GM12865 (cell line): ENCODE data around the gene GUCA2B.

Source experiments
- DNase-seq: peaks from one replicate; pipeline ENCODE4 v3.0.0; 2010; ENCODE audit warnings: low read depth
- H3K4me3 ChIP-seq: 2 replicates; pipeline ENCODE4 v1.5.1; 2011; ENCODE audit warnings: mild to moderate bottlenecking, low read depth, low read length, control low read depth
- TF ChIP-seq, protein P1 (sequence below): IDR thresholded peaks from 2 replicates; pipeline ENCODE4 v1.5.1; 2011; ENCODE audit warnings: low read length, control low read depth, low read depth, inconsistent platforms; ENCODE audit not compliant: insufficient read depth; ENCODE audit errors: missing control alignments

The GUCA2B gene

DNA sequence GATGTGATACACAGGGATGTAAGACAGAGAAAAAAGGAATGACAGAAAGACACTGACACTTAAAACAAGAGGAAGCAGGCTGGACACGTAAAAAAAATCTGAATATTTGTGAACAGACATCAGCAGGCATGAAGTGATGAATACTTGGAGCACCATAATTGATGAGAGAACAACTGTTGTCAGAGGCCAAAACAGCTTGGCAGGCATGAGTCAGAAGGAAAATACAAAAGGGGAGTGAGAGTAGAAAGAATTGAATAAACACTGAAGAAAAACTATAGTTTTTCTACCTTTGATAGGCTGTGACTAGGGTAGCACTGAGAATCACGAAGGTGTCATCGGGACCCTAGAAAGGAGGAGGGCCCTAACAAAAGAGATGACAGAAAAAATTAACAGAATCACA, 32.9 kb downstream of the GUCA2B start:
- no peak overlapping the region for H3K4me3 ChIP-seq
- no peak for DNase-seq
- TF ChIP-seq, protein P1, sequence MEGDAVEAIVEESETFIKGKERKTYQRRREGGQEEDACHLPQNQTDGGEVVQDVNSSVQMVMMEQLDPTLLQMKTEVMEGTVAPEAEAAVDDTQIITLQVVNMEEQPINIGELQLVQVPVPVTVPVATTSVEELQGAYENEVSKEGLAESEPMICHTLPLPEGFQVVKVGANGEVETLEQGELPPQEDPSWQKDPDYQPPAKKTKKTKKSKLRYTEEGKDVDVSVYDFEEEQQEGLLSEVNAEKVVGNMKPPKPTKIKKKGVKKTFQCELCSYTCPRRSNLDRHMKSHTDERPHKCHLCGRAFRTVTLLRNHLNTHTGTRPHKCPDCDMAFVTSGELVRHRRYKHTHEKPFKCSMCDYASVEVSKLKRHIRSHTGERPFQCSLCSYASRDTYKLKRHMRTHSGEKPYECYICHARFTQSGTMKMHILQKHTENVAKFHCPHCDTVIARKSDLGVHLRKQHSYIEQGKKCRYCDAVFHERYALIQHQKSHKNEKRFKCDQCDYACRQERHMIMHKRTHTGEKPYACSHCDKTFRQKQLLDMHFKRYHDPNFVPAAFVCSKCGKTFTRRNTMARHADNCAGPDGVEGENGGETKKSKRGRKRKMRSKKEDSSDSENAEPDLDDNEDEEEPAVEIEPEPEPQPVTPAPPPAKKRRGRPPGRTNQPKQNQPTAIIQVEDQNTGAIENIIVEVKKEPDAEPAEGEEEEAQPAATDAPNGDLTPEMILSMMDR: no peak

- TF ChIP-seq, protein P1: no peak
- H3K4me3 ChIP-seq: no peak overlapping the region
- DNase-seq: no peak
Measured at GRCh38 chr1:42189931-42190853, 37.0 kb downstream of the GUCA2B start.

GRCh38 chr1:42191319-42191718, 38.1 kb downstream of the GUCA2B start:
- no peak overlapping the region for H3K4me3 ChIP-seq
- no peak for DNase-seq
- TF ChIP-seq, protein P1: no peak

- no peak for DNase-seq
- TF ChIP-seq, protein P1: no peak
- H3K4me3 ChIP-seq: no peak overlapping the region
Measured at GRCh38 chr1:42192106-42192505, 38.9 kb downstream of the GUCA2B start.

- DNase-seq: no peak
- H3K4me3 ChIP-seq: no peak overlapping the region
- TF ChIP-seq, protein P1: no peak
Measured at GRCh38 chr1:42195841-42196240, 42.6 kb downstream of the GUCA2B start.

DNA sequence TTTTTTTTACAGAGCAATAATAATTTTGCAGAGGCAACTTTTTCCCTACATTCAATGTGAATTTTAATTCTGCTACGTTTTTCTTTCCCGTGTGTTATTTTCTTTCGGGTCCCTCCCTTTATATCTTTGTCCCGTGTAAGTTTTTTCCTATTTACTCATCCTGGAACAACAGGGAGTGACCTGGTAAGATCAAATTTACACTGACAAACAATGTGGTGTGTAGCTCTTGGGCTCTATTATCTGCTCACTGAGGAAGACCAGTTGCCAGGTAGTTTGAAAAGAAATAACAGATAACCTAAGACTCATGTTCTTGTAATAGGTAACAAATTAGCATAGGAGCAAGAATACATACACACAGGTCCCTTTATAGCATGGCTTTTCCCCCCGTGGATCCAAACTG, 45.0 kb downstream of the GUCA2B start:
- TF ChIP-seq, protein P1: no peak
- DNase-seq: no peak
- H3K4me3 ChIP-seq: no peak overlapping the region
